Epithelial cell of esophagus (primary cell): ENCODE results near the gene ELMO1.

Experiments
- DNase-seq: peaks from one replicate; pipeline ENCODE4 v3.0.0; 2010; ENCODE audit warnings: low read depth
- H3K4me3 ChIP-seq: 2 replicates; pipeline ENCODE4 v1.5.1; 2011; ENCODE audit warnings: mild to moderate bottlenecking, low read length, control low read depth
- TF ChIP-seq, protein P1 (sequence below): IDR thresholded peaks from 2 replicates; pipeline ENCODE4 v1.5.1; 2011; ENCODE audit warnings: low read depth, mild to moderate bottlenecking, low read length, control low read depth, inconsistent platforms; ENCODE audit not compliant: insufficient read depth; ENCODE audit errors: missing control alignments

The ELMO1 gene

DNA sequence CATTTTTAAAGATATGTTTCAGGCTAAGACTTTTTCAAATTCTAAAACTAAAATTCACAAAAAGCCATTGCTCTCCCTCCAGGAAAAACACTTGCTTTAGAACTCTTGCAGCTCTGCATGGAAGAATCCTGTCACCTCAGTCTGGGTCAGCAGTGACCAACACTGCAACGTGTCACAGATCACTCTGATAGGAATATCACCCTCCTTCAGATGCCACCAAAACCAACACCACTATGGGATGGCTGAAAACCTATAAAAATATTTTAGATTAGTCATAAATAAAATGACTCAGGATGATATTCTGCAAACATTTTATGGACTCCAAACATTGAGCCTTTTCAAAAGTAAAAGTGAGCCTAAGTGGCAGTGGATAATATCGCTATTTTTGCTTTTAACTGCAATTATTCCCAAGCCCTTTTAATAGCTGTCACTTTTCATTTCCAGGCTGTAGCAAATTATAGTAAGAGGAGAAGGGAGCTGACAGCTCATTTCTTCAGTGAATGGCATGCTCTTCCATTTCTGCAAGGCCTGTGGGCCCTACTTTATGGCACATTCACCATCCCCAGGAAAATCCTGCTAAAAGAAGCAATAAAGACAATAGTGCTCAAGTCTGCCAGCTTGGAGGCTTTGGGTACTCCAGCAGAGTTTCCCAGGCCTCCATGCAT lies 21.3 kb downstream of the ELMO1 start:
- TF ChIP-seq, protein P1, sequence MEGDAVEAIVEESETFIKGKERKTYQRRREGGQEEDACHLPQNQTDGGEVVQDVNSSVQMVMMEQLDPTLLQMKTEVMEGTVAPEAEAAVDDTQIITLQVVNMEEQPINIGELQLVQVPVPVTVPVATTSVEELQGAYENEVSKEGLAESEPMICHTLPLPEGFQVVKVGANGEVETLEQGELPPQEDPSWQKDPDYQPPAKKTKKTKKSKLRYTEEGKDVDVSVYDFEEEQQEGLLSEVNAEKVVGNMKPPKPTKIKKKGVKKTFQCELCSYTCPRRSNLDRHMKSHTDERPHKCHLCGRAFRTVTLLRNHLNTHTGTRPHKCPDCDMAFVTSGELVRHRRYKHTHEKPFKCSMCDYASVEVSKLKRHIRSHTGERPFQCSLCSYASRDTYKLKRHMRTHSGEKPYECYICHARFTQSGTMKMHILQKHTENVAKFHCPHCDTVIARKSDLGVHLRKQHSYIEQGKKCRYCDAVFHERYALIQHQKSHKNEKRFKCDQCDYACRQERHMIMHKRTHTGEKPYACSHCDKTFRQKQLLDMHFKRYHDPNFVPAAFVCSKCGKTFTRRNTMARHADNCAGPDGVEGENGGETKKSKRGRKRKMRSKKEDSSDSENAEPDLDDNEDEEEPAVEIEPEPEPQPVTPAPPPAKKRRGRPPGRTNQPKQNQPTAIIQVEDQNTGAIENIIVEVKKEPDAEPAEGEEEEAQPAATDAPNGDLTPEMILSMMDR = no peak
- no peak for DNase-seq
- H3K4me3 ChIP-seq = no peak overlapping the region

DNA sequence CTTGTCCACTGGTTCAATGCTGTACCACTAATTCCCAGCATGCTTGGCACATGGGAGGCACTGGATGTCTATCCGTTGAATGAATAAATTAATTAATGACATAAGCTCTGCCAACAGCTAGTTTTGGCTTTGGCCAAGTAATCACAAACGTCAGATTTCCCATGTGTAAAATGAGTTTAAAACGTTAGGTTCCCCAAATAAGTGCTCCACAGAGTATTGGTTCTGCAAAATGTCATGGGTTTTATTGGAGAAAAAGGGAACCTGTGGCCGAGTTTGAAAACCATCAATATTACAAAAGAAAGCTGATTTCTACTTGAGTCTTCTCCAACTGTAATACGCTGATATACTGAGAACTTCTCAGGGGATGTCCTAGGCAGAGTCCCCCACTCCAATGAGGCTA lies 23.2 kb downstream of the ELMO1 start:
- no peak overlapping the region for H3K4me3 ChIP-seq
- TF ChIP-seq, protein P1 = no peak
- DNase-seq = no peak

DNA sequence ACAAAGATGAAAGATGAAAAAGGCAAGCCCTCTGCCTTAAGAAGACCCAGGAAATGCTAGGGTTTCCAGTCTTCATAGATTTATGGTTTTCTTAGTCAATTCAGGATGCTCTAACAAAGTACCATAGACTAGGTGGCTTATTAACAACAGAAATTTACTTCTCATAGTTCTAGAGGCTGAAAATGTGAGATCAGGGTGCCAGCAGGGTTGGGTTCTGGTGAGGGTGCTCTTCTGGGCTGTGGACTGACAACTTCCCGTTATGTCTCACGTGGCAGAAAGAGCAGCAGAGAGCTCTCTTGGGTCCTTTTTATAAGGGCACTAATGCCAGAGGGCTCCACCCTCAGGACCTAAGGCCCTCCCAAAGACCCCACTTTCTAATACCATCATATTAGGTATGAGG lies 23.7 kb downstream of the ELMO1 start:
- no peak for DNase-seq
- TF ChIP-seq, protein P1 = no peak
- no peak overlapping the region for H3K4me3 ChIP-seq

- DNase-seq = no peak
- no peak overlapping the region for H3K4me3 ChIP-seq
- TF ChIP-seq, protein P1 = no peak
Observed at GRCh38 chr7:37424521-37424920, 24.1 kb downstream of the ELMO1 start.

- DNase-seq = no peak
- TF ChIP-seq, protein P1 = no peak
- H3K4me3 ChIP-seq = no peak overlapping the region
Observed at GRCh38 chr7:37421861-37422500, 26.7 kb downstream of the ELMO1 start.

- DNase-seq = no peak
- TF ChIP-seq, protein P1 = no peak
- H3K4me3 ChIP-seq = no peak overlapping the region
Observed at GRCh38 chr7:37420946-37421695, 27.5 kb downstream of the ELMO1 start.
